ENCODE data around the gene FAM83F.
A peak's percentile ranks its signal among the peaks of the same experiment; 100 is the strongest.

FAM83F gene

GRCh38 chr22:40009951-40010671, 15.4 kb downstream of the FAM83F start:
- Histone ChIP-seq H3K9ac (0 out of 22 replicates have a peak overlapping the region, but pooled peaks of 1 of the 11 experiments have one; percentile 9), H3K4me1 (peaks cover 17 to 54% (median 46%) of the 10 kb centered on the region in 10 experiments), H3K9me3 (replicated peaks in 1 of 11) (no peaks in the 10 kb centered on the region), H4K20me1 (no peaks in the 10 kb centered on the region), H3K27me3 (no peaks in the 10 kb centered on the region), H3K4me2 (peak overlapping the region in 7 of 11 experiments; percentile 3 to 86 (median 72); a peak in 6 of 22 replicates), H3K4me3 (no peak overlapping the region), H3K36me3 (no peaks in the 10 kb centered on the region), H3K27ac (no peak overlapping the region)
- no peak for TF ChIP-seq Cebpa-rat (IDR thresholded peaks at IDR 0.05)

GRCh38 chr22:40010746-40011145, 16.0 kb downstream of the FAM83F start:
- Histone ChIP-seq H3K27ac (no peak overlapping the region), H3K4me3 (no peak overlapping the region), H3K4me1 (peaks cover 17 to 47% (median 40%) of the 10 kb centered on the region in 10 experiments), H3K36me3 (no peaks in the 10 kb centered on the region), H3K4me2 (no peak overlapping the region), H3K9me3 (replicated peaks in 1 of 11) (no peaks in the 10 kb centered on the region), H3K9ac (no peak overlapping the region), H4K20me1 (no peaks in the 10 kb centered on the region), H3K27me3 (no peaks in the 10 kb centered on the region)
- no peak for TF ChIP-seq Cebpa-rat (IDR thresholded peaks at IDR 0.05)

GRCh38 chr22:40014667-40015248, 20.0 kb downstream of the FAM83F start:
- no peak overlapping the region for H3K4me2 ChIP-seq

GRCh38 chr22:40015358-40015976, 20.7 kb downstream of the FAM83F start:
- Histone ChIP-seq H3K36me3 (no peaks in the 10 kb centered on the region), H4K20me1 (no peaks in the 10 kb centered on the region), H3K9ac (no peak overlapping the region), H3K27me3 (no peaks in the 10 kb centered on the region), H3K9me3 (replicated peaks in 1 of 11) (no peaks in the 10 kb centered on the region), H3K4me2 (no peak overlapping the region), H3K27ac (no peak overlapping the region), H3K4me1 (peaks cover 0 to 3% (median 0%) of the 10 kb centered on the region in 10 experiments; a peak in 2 of 20 replicates), H3K4me3 (no peak overlapping the region)
- TF ChIP-seq Cebpa-rat (IDR thresholded peaks at IDR 0.05), result no peak

More at GRCh38 chr22:40014667-40015248, 20.0 kb downstream of the FAM83F start:
- no peaks in the 10 kb centered on the region for H3K36me3 ChIP-seq
- no peak for TF ChIP-seq Cebpa-rat (IDR thresholded peaks at IDR 0.05)
- H3K9ac ChIP-seq, result no peak overlapping the region
- H3K4me1 ChIP-seq, result peaks cover 0 to 10% (median 5%) of the 10 kb centered on the region in 10 experiments; a peak in 8 of 20 replicates
- no peak overlapping the region for H3K4me3 ChIP-seq
- H3K9me3 ChIP-seq (replicated peaks in 1 of 11), result no peaks in the 10 kb centered on the region
- H4K20me1 ChIP-seq, result no peaks in the 10 kb centered on the region
- H3K27me3 ChIP-seq, result no peaks in the 10 kb centered on the region
- no peak overlapping the region for H3K27ac ChIP-seq

GRCh38 chr22:40018051-40018450, 23.3 kb downstream of the FAM83F start:
- Histone ChIP-seq H3K27me3 (no peaks in the 10 kb centered on the region), H3K4me2 (no peak overlapping the region), H3K9me3 (replicated peaks in 1 of 11) (no peaks in the 10 kb centered on the region), H4K20me1 (no peaks in the 10 kb centered on the region), H3K9ac (no peak overlapping the region), H3K4me1 (peaks cover 0 to 19% (median 4%) of the 10 kb centered on the region in 10 experiments; a peak in 14 of 20 replicates), H3K27ac (no peak overlapping the region), H3K36me3 (no peaks in the 10 kb centered on the region), H3K4me3 (no peak overlapping the region)
- no peak for TF ChIP-seq Cebpa-rat (IDR thresholded peaks at IDR 0.05)

- Histone ChIP-seq H4K20me1 (no peaks in the 10 kb centered on the region), H3K4me1 (peaks cover 0 to 28% (median 13%) of the 10 kb centered on the region in 10 experiments; a peak in 15 of 20 replicates), H3K27ac (no peak overlapping the region), H3K4me2 (no peak overlapping the region), H3K27me3 (no peaks in the 10 kb centered on the region), H3K9ac (no peak overlapping the region), H3K9me3 (replicated peaks in 1 of 11) (no peaks in the 10 kb centered on the region), H3K4me3 (no peak overlapping the region), H3K36me3 (no peaks in the 10 kb centered on the region)
- no peak for TF ChIP-seq Cebpa-rat (IDR thresholded peaks at IDR 0.05)
Observed at GRCh38 chr22:40019100-40019499, 24.3 kb downstream of the FAM83F start.

- Histone ChIP-seq H3K4me2 (no peak overlapping the region), H4K20me1 (peaks cover 0 to 4% (median 0%) of the 10 kb centered on the region in 11 experiments; a peak in 1 of 22 replicates), H3K4me1 (peaks cover 0 to 47% (median 31%) of the 10 kb centered on the region in 10 experiments; a peak in 16 of 20 replicates), H3K27me3 (no peaks in the 10 kb centered on the region), H3K9ac (no peak overlapping the region), H3K4me3 (no peak overlapping the region), H3K9me3 (replicated peaks in 1 of 11) (no peaks in the 10 kb centered on the region), H3K27ac (no peak overlapping the region), H3K36me3 (no peaks in the 10 kb centered on the region)
- TF ChIP-seq Cebpa-rat (IDR thresholded peaks at IDR 0.05), result no peak
Observed at GRCh38 chr22:40020956-40021355, 26.2 kb downstream of the FAM83F start.

- Histone ChIP-seq H3K4me1 (peaks cover 0 to 52% (median 37%) of the 10 kb centered on the region in 10 experiments; a peak in 17 of 20 replicates), H3K27me3 (no peaks in the 10 kb centered on the region), H3K36me3 (no peaks in the 10 kb centered on the region), H3K4me2 (no peak overlapping the region), H3K9me3 (replicated peaks in 1 of 11) (no peaks in the 10 kb centered on the region), H3K27ac (no peak overlapping the region), H4K20me1 (peaks cover 0 to 4% (median 0%) of the 10 kb centered on the region in 11 experiments; a peak in 1 of 22 replicates), H3K4me3 (no peak overlapping the region), H3K9ac (no peak overlapping the region)
- TF ChIP-seq Cebpa-rat (IDR thresholded peaks at IDR 0.05), result no peak
Observed at GRCh38 chr22:40021401-40022000, 26.7 kb downstream of the FAM83F start.
